Hepatocyte (in vitro differentiated cells): ENCODE results near the gene ZNF407.

Experiments
- EZH2phosphoT487 ChIP-seq: fragments of 200-600 bp; sonication (generic); IDR thresholded peaks from one replicate; pipeline ENCODE4 v1.6.1; 2018; ENCODE audit warnings: antibody characterized with exemption, mild to moderate bottlenecking, low read depth, moderate library complexity; ENCODE audit not compliant: unreplicated experiment, severe bottlenecking
- TF ChIP-seq, protein P1 (sequence below): fragments of 200-600 bp; sonication (generic); IDR thresholded peaks from 2 replicates; pipeline ENCODE4 v1.5.1; 2016; ENCODE audit warnings: antibody characterized with exemption, mild to moderate bottlenecking; ENCODE audit not compliant: poor library complexity

- TF ChIP-seq, protein P1, sequence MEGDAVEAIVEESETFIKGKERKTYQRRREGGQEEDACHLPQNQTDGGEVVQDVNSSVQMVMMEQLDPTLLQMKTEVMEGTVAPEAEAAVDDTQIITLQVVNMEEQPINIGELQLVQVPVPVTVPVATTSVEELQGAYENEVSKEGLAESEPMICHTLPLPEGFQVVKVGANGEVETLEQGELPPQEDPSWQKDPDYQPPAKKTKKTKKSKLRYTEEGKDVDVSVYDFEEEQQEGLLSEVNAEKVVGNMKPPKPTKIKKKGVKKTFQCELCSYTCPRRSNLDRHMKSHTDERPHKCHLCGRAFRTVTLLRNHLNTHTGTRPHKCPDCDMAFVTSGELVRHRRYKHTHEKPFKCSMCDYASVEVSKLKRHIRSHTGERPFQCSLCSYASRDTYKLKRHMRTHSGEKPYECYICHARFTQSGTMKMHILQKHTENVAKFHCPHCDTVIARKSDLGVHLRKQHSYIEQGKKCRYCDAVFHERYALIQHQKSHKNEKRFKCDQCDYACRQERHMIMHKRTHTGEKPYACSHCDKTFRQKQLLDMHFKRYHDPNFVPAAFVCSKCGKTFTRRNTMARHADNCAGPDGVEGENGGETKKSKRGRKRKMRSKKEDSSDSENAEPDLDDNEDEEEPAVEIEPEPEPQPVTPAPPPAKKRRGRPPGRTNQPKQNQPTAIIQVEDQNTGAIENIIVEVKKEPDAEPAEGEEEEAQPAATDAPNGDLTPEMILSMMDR = no peak
- TF ChIP-seq EZH2phosphoT487 = no peak
Measured at GRCh38 chr18:75111760-75112159, 514.1 kb downstream of the ZNF407 start.
